Measurements from ENCODE around the gene ZNF267.
"Not testable (repeated sequence)": the region's sequence is repeated elsewhere in the genome, so short reads cannot be mapped to it uniquely, and the experiment has no call there.

The ZNF267 gene

GRCh38 chr16:31879937-31880321 lies 6.3 kb downstream of the ZNF267 start:
- DNase-seq, result no peak

DNA sequence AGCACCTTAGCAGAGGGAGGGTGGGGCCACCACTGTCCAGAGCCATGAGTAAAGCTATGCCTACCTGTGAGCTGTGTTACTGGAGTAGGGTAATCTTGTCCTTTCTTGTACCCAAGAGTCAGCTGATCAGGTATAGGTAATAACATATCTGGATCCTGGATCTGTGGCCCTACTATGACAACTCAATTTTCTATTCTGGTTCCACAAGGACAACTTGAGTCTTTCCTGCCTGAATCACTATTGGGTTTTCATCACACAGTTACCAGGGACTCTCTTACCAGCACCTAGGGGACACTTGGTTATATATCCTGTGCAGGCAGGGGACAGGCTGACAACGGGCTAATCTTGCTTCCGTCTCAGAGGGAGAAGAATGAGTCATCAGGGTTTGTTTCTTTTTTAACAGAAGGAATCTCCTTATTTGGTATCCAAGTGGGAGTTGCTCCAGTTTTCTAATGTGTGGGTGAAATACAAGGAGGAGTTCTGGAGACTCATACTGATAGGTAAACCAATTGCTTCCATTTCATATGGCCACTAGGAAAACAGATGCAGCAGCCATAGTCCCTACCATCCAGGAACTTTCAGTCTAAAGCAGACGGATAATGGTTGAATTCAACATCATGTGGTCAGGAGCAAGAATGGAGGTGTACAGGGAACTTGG lies 6.8 kb downstream of the ZNF267 start:
- no peak for DNase-seq

DNA sequence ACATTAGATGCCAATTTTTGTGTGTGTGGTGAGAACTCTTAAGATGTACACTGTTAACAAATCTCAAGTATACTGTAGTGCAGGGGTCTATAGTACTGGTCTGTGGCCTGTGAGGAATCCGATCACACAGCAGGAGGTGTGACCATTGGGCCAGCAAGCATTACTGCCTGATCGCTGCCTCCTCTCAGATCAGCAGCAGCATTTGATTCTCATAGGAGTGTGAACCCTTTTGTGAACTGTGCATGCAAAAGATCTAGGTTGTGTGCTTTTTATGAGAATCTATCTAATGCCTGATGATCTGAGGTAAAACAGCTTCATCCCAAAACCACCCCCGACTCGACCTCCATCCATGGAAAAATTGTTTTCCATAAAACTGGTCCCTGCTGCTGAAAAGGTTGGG lies 12.6 kb downstream of the ZNF267 start:
- no peak for DNase-seq

DNA sequence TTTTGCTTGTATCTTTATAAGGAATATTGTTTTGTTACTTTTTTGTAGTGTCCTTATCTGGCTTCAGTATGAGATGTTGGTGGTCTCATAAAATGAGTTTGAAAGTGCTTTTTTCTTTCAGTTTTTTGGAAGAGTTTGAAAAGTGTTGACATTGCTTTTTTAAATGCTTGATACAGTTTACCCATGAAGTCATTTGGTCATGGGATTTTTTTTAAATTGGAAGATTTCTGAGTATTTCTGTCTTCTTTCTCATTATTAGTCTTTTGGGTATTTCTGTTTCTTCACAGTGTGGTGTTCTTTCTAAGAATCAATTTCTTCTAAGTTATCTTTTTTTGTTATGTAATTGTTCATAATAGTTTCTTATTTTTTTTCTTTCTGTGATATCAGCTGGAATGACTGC lies 15.1 kb downstream of the ZNF267 start:
- no peak for DNase-seq

DNA sequence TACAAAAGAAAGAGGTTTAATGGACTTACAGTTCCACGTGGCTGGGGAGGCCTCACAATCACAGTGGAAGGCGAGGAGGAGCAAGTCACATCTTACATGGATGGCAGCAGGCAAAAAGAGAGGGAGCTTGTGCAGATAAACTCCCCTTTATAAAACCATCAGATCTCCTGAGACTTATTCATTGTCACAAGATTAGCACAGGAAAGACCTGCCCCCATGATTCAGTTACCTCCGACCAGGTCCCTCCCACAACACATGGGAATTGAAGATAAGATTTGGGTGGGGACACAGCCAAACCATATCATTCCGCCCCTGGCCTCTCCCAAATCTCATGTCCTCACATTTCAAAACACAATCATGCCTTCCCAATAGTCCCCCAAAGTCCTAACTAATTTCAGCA lies 18.5 kb downstream of the ZNF267 start:
- not testable (repeated sequence) for DNase-seq

- DNase-seq, result no peak
Measured at GRCh38 chr16:31893824-31894223, 20.2 kb downstream of the ZNF267 start.

GRCh38 chr16:31897283-31897682 lies 23.7 kb downstream of the ZNF267 start:
- DNase-seq, result no peak

GRCh38 chr16:31899505-31899904 lies 25.9 kb downstream of the ZNF267 start:
- DNase-seq, result no peak

DNA sequence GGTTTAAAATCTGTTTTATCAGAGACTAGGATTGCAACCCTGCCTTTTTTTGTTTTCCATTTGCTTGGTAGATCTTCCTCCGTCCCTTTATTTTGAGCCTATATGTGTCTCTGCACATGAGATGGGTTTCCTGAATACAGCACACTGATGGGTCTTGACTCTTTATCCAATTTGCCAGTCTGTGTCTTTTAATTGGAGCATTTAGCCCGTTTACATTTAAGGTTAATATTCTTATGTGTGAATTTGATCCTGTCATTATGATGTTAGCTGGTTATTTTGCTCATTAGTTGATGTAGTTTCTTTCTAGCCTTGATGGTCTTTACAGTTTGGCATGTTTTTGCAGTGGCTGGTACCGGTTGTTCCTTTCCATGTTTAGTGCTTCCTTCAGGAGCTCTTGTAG lies 31.0 kb downstream of the ZNF267 start:
- DNase-seq, result not testable (repeated sequence)

GRCh38 chr16:31913668-31914067 lies 40.1 kb downstream of the ZNF267 start:
- DNase-seq, result no peak

- DNase-seq, result no peak
Measured at GRCh38 chr16:31916056-31916488, 42.5 kb downstream of the ZNF267 start.

GRCh38 chr16:31920373-31920772 lies 46.8 kb downstream of the ZNF267 start:
- DNase-seq, result no peak

GRCh38 chr16:31951806-31952205 lies 78.2 kb downstream of the ZNF267 start:
- DNase-seq, result not testable (repeated sequence)

GRCh38 chr16:31952206-31952605 lies 78.6 kb downstream of the ZNF267 start:
- DNase-seq, result not testable (repeated sequence)

GRCh38 chr16:31956221-31956620 lies 82.6 kb downstream of the ZNF267 start:
- not testable (repeated sequence) for DNase-seq

DNA sequence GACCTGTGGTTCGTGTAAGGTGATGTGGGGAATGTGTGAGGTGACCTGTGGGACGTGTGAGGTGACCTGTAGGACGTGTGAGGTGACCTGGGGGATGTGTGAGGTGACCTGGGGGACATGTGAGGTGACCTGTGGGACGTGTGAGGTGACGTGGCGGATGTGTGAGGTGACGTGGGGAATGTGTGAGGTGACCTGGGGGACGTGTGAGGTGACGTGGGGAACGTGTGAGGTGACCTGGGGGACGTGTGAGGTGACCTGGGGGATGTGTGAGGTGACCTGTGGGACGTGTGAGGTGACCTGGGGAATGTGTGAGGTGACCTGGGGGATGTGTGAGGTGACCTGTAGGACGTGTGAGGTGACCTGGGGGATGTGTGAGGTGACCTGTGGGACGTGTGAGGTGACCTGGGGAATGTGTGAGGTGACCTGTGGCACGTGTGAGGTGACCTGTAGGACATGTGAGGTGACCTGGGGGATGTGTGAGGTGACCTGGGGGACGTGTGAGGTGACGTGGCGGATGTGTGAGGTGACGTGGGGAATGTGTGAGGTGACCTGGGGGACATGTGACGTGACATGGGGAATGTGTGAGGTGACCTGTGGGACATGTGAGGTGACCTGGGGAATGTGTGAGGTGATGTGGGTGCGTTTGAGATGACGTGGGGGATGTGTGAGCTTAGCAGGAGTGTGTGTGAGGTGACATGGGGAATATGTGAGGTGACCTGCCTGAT lies 86.7 kb downstream of the ZNF267 start:
- DNase-seq, result not testable (repeated sequence)
